ENCODE measurements around the gene DNMT3A.

GRCh38 chr2:25386971-25387875 lies 45.5 kb upstream of the DNMT3A start:
- TF ChIP-seq EP300 (IDR thresholded peaks at IDR 0.05): no peak
- TF ChIP-seq CTCF (IDR thresholded peaks at IDR 0.05): no peak
